Activated CD4-positive, alpha-beta T cell treated with anti-CD3 and anti-CD28 coated beads for 48 hours (primary cell): ENCODE data around the gene GRP.

Source experiments
- DNase-seq: peaks from one replicate; pipeline ENCODE4 v3.0.0-alpha.2; 2020

Gene GRP

GRCh38 chr18:59219672-59220163 lies at the start of gene GRP:
TSS of gene GRP (plus strand) at chr18:59220158. CDS start at chr18:59220266, 108 bp downstream.
- no peak for DNase-seq

- no peak for DNase-seq
These were observed 47.2 kb upstream of the GRP start for GRCh38 chr18:59172664-59173249.

GRCh38 chr18:59177485-59177884 lies 42.5 kb upstream of the GRP start:
- no peak for DNase-seq

- no peak for DNase-seq
These were observed 39.7 kb upstream of the GRP start for GRCh38 chr18:59180150-59180845.

- no peak for DNase-seq
These were observed 37.3 kb upstream of the GRP start for GRCh38 chr18:59182673-59183072.

GRCh38 chr18:59189008-59189407 lies 30.9 kb upstream of the GRP start:
- DNase-seq, result no peak

- DNase-seq, result no peak
These were observed 30.2 kb upstream of the GRP start for GRCh38 chr18:59189746-59190145.

- no peak for DNase-seq
These were observed 23.7 kb upstream of the GRP start for GRCh38 chr18:59196161-59196725.

- DNase-seq, result no peak
These were observed 22.3 kb upstream of the GRP start for GRCh38 chr18:59197636-59198035.

GRCh38 chr18:59198215-59198614 lies 21.7 kb upstream of the GRP start:
- DNase-seq, result no peak

- no peak for DNase-seq
These were observed 19.2 kb upstream of the GRP start for GRCh38 chr18:59200787-59201186.

- peak; percentile 14 for DNase-seq
These were observed 17.6 kb upstream of the GRP start for GRCh38 chr18:59202258-59202820.

- DNase-seq, result no peak
These were observed 12.5 kb upstream of the GRP start for GRCh38 chr18:59207506-59207905.

GRCh38 chr18:59208602-59209125 lies 11.3 kb upstream of the GRP start:
- no peak for DNase-seq

GRCh38 chr18:59210299-59210698 lies 9.7 kb upstream of the GRP start:
- no peak for DNase-seq

GRCh38 chr18:59211629-59212028 lies 8.3 kb upstream of the GRP start:
- no peak for DNase-seq

GRCh38 chr18:59218018-59218417 lies 1.9 kb upstream of the GRP start:
- no peak for DNase-seq

- no peak for DNase-seq
These were observed 316 bp downstream of the GRP start for GRCh38 chr18:59220164-59220783.

- DNase-seq, result no peak
These were observed 1.1 kb downstream of the GRP start for GRCh38 chr18:59220784-59221765.

GRCh38 chr18:59222341-59222740 lies 2.4 kb downstream of the GRP start:
- DNase-seq, result no peak

- no peak for DNase-seq
These were observed 8.4 kb downstream of the GRP start for GRCh38 chr18:59228351-59228750.

GRCh38 chr18:59229191-59229590 lies 9.2 kb downstream of the GRP start:
- DNase-seq, result no peak
